Thoracic aorta (tissue), 2 donors: ENCODE measurements around the gene ROR1. TPM values are rescaled to one million over a fixed set of nuclear protein-coding genes. Genes with fewer than 3 reads are reported as not detected.

Source experiments
- ATAC-seq: fragments of 150-250 bp; one replicate; pipeline ENCODE4 v1.8.0; 2017; ENCODE audit warnings: low read depth; ENCODE audit not compliant: insufficient number of reproducible peaks, low FRiP score
- DNase-seq: peaks from one replicate; pipeline ENCODE4 v3.0.0-alpha.2; 2020; ENCODE audit warnings: low spot score
- H3K27ac ChIP-seq, 2 donors: fragments of 200-600 bp; sonication (generic); 1 replicate in 1 of 2; 2 replicates in 1 of 2; pipeline ENCODE4 v1.5.1; 2016; ENCODE audit warnings: mild to moderate bottlenecking in 2 of 2, moderate library complexity in 2 of 2
- H3K27me3 ChIP-seq: fragments of 200-600 bp; sonication (generic); replicated peaks from 2 replicates; pipeline ENCODE4 v1.6.0; 2016; ENCODE audit warnings: mild to moderate bottlenecking; ENCODE audit not compliant: insufficient read depth
- H3K36me3 ChIP-seq: fragments of 200-600 bp; sonication (generic); one replicate; pipeline ENCODE4 v1.5.1; 2016
- H3K4me1 ChIP-seq, 2 donors: fragments of 200-600 bp; sonication (generic); 1 replicate in 1 of 2; 2 replicates in 1 of 2; pipeline versions ENCODE4 v1.5.1 to v1.6.0; 2016; ENCODE audit warnings: low read depth in 2 of 2, mild to moderate bottlenecking in 1 of 2; ENCODE audit not compliant: control insufficient read depth in 1 of 2
- H3K4me3 ChIP-seq: fragments of 200-600 bp; sonication (generic); 2 replicates; pipeline ENCODE4 v1.5.1; 2016; ENCODE audit warnings: mild to moderate bottlenecking
- H3K9me3 ChIP-seq: fragments of 200-600 bp; sonication (generic); 2 replicates; pipeline ENCODE4 v1.5.1; 2016
- total RNA-seq, 2 donors: library from RNA; depleted of rRNA; stranded (reverse); fragments of >200 nt; gene quantifications; one replicate each; pipeline versions ENCODE4 v1.1.0 to v1.2.3, GENCODE V29; 2016
- TF ChIP-seq, protein P1 (sequence below): fragments of 200-600 bp; sonication (generic); IDR thresholded peaks from one replicate; pipeline ENCODE4 v1.5.1; 2019; ENCODE audit warnings: antibody characterized with exemption

Gene ROR1
- total RNA-seq, 2 donors from 2014 or later: 41.2 to 51.8 TPM

DNA sequence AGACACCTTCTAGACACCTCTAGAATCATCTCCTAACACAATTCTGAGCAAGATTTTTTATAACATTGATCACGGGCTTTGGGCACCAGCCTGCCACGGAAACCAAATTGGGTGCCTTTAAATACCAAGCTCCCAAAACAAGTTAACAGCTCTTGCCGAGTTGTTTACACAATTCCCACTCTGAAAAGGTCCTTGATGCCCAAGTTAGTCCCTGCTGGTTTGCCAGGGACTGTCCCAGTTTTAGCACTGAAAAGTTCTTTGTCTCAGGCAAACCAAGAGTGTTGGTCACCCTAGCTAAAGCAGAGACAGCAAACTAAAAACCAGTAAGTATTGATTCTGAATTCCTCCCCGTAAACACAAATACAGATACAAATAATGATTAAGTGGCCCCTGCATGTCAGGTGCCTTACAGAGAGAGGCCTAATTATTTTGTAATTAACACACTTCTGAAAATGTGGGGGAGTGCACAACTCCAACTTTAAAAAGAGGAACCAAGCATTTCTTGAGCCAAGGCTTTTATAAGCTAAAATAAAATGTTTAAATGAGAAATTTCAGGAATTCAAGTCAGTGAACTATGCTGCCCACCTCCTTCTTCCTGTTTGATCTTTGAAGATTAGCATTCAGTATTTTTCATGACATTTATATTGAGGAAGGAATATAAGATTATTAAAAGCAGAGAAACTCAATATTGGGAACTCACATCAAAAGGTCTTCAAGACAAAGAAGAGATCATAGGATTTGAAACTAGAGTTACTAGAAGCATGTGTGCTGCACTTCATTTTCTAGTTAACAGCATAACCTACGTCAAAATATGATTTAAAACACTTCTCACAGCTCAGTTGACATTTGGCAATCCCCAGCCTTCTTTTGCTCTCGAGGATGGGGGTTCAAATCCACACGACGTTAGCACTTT is 420.6 kb downstream of the ROR1 start:
- DNase-seq (no peak), ATAC-seq (no peak)
- Histone ChIP-seq H3K27me3 (no peaks in the 10 kb centered on the region), H3K27ac (peak overlapping the region in 1 of 2 donors; percentile 50), H3K4me1 (peaks cover 10 to 32% of the 10 kb centered on the region in 2 donors), H3K4me3 (no peak overlapping the region), H3K36me3 (no peaks in the 10 kb centered on the region), H3K9me3 (no peaks in the 10 kb centered on the region)
- TF ChIP-seq, protein P1, sequence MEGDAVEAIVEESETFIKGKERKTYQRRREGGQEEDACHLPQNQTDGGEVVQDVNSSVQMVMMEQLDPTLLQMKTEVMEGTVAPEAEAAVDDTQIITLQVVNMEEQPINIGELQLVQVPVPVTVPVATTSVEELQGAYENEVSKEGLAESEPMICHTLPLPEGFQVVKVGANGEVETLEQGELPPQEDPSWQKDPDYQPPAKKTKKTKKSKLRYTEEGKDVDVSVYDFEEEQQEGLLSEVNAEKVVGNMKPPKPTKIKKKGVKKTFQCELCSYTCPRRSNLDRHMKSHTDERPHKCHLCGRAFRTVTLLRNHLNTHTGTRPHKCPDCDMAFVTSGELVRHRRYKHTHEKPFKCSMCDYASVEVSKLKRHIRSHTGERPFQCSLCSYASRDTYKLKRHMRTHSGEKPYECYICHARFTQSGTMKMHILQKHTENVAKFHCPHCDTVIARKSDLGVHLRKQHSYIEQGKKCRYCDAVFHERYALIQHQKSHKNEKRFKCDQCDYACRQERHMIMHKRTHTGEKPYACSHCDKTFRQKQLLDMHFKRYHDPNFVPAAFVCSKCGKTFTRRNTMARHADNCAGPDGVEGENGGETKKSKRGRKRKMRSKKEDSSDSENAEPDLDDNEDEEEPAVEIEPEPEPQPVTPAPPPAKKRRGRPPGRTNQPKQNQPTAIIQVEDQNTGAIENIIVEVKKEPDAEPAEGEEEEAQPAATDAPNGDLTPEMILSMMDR: no peak

DNA sequence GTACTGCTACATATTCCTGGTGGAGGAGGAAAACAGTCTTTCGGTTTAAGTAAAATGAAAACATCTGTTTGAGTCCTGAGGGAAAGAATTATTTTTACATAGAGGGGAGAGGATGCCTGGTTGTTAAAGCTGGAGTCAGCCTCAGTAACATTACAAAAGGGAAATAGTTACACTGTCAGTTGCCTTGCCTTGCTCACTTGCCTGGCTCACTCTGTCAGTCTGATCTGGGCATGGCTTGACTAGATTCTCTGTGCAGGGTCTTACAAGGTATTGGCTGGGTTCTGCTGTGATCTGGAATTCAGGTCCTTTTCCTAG is 421.2 kb downstream of the ROR1 start:
- Histone ChIP-seq H3K4me3 (no peak overlapping the region), H3K27ac (peak overlapping the region in 1 of 2 donors; percentile 50), H3K4me1 (peaks cover 10 to 32% of the 10 kb centered on the region in 2 donors), H3K36me3 (no peaks in the 10 kb centered on the region), H3K9me3 (no peaks in the 10 kb centered on the region), H3K27me3 (no peaks in the 10 kb centered on the region)
- TF ChIP-seq, protein P1: no peak
- DNase-seq: no peak
- ATAC-seq: no peak

DNA sequence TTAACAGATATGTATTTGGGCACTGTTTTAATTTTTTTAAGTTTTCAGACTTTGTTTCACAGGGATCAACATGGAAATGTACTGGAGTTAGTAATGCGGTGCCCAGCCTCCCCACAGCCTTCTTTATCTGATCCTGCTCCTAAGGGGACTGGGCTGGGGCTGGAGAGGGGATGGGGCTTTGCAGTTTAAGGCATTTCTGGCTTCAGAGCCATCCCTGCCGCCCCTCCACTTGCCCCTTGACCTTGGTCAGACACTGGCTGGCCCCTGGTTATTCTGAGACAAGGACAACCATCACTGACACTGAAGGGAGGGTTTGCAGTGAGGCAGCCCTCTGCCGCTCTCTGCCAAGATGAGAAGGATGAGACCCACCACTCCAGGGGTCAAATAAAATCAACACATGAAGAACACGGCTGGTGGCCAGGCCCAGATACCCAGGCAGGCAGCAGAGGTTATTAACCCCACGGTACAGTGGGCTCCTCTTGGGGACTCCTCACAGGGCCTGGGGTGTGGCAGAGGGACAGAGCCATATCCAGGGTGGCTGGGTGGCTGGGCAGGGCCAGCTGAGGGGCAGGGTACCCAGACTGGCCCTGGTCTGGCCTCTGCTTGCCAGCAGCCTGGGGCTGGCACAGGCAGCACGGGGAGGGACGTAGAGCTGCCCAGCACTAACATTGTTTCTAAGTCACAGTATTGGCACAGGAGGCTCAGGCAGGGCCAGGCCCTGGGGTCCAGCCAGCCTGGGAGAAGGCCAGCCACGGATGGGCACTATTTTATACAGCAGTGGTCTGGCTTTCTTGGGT is 422.5 kb downstream of the ROR1 start:
- Histone ChIP-seq H3K27me3 (no peaks in the 10 kb centered on the region), H3K9me3 (no peaks in the 10 kb centered on the region), H3K36me3 (no peaks in the 10 kb centered on the region), H3K27ac (peak overlapping the region; percentile 68), H3K4me3 (no peak overlapping the region), H3K4me1 (peaks cover 10 to 32% of the 10 kb centered on the region in 2 donors)
- DNase-seq (no peak), ATAC-seq (peak; percentile 64)
- TF ChIP-seq, protein P1: no peak

DNA sequence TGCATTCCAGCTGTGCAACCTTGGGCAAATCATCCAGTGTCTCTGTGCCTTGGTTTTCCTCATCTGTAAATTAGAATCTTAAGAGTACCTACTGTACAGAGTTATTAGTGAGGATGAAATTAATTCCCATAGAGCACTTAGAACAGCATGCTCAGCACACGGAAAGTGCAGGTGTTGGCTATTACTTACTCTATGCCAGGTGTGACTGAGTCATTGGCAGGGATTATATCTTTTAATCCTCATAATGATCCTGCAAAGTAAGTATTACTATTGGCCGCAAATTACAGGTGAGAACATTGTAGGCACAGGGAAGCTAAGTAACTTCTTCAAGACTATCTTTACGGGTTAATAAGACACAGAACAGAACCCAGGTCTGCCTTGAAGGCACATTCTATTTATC is 423.3 kb downstream of the ROR1 start:
- H3K36me3 ChIP-seq: no peaks in the 10 kb centered on the region
- TF ChIP-seq, protein P1: no peak
- no peak for DNase-seq
- peaks cover 10 to 32% of the 10 kb centered on the region in 2 donors for H3K4me1 ChIP-seq
- H3K9me3 ChIP-seq: no peaks in the 10 kb centered on the region
- no peak for ATAC-seq
- no peak overlapping the region for H3K4me3 ChIP-seq
- peak overlapping the region in 1 of 2 donors; percentile 68 for H3K27ac ChIP-seq
- no peaks in the 10 kb centered on the region for H3K27me3 ChIP-seq

DNA sequence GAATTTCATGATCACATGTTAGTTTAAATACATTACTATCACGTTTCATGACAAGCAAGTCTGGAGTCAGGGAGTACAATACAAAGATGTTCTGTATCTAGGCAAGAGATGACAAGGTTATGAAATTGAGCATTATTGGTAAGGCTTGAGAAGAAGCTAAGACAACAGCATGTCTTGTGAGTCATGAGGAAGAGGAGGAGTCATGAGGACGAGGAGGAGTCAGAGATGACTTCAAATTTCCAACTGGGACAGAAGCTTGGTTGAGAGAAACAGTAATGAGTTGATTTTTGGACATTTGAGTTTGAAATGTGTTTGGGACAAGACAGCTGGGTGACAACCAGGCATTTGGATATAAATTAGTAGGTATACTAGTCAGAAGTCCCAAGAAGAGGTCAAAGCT is 425.3 kb downstream of the ROR1 start:
- ATAC-seq: no peak
- H3K4me1 ChIP-seq: peaks cover 10 to 31% of the 10 kb centered on the region in 2 donors
- no peak overlapping the region for H3K27ac ChIP-seq
- TF ChIP-seq, protein P1: no peak
- H3K27me3 ChIP-seq: no peaks in the 10 kb centered on the region
- DNase-seq: no peak
- H3K4me3 ChIP-seq: no peak overlapping the region
- H3K36me3 ChIP-seq: no peaks in the 10 kb centered on the region
- H3K9me3 ChIP-seq: no peaks in the 10 kb centered on the region
